Mesenteric fat pad (tissue), 1 donor: ENCODE measurements around the gene IKZF5. TPM values are rescaled to one million over a fixed set of nuclear protein-coding genes. Genes with fewer than 3 reads are reported as not detected.

Source experiments
- DNase-seq: peaks from one replicate; pipeline ENCODE4 v3.0.0-alpha.2; 2020; ENCODE audit warnings: low spot score
- long read RNA-seq: library from polyadenylated mRNA; unstranded; transcript quantifications from one replicate; pipeline ENCODE4 v2.0.0, GENCODE V29; 2020
- total RNA-seq: library from RNA; stranded (reverse); fragmentation: NEBNext Ultra II Directional; extraction: Animal tissue kit (Norgen Biotek cat#: 25700); gene quantifications from one replicate; pipeline ENCODE4 v1.2.1, GENCODE V29; 2021
- donor health status: DM: yes; HTN: yes; CAD: no.

Gene IKZF5, protein sequence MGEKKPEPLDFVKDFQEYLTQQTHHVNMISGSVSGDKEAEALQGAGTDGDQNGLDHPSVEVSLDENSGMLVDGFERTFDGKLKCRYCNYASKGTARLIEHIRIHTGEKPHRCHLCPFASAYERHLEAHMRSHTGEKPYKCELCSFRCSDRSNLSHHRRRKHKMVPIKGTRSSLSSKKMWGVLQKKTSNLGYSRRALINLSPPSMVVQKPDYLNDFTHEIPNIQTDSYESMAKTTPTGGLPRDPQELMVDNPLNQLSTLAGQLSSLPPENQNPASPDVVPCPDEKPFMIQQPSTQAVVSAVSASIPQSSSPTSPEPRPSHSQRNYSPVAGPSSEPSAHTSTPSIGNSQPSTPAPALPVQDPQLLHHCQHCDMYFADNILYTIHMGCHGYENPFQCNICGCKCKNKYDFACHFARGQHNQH
- total RNA-seq = 12.4 TPM
- long read RNA-seq, full-length matches to known transcripts = 4 of 7 reads
- long read RNA-seq, partial matches to known transcripts = 0 of 7 reads
- long read RNA-seq, other reads (novel, unspliced or antisense) = 3 of 7 reads

DNA sequence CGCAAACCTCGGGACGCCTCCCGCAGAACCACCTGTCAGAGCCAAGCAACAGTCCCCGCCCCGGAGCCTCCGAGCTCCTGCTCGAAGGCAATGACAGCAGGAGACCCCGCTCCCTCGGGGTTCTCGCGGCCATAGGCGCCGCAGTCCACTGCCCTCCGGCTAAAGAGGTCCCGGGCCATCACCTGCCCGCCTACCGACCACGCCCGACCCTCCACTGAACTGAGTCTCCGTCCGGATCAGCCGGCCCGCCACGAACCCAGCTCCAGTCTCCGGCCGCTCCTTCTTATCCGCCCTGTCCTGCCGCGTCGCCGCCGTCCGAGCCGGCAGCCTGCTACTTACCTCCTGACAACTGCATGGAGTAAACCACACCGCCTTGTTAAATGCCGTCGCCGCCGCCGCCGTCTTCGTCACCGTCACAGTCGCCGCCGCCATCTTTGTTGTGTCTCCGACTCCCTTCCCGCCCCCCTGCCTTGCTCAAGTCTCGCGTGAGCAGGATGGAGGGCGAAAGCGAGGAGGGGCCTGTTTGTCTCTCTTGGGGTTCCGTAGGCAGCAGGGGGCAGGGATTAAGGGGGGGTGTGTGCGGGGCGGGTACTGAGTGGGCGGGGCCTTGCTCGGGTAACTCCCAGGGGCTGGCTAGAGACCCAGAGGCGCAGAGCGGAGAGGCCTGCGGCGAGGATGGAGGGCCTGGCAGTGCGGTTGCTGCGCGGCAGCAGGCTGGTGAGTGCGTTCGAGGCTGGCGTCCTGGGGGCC is at the start of gene IKZF5, which contains the start of gene ACADSB:
Gene IKZF5 (minus strand): TSS at position 441 of the 750 bp plus-strand sequence. CDS start 10,170 bp downstream, outside the sequence.
Gene ACADSB (plus strand): TSS at position 652 of the 750 bp plus-strand sequence. CDS start 24 bp downstream, at position 676.
- peak; percentile 97 for DNase-seq

DNA sequence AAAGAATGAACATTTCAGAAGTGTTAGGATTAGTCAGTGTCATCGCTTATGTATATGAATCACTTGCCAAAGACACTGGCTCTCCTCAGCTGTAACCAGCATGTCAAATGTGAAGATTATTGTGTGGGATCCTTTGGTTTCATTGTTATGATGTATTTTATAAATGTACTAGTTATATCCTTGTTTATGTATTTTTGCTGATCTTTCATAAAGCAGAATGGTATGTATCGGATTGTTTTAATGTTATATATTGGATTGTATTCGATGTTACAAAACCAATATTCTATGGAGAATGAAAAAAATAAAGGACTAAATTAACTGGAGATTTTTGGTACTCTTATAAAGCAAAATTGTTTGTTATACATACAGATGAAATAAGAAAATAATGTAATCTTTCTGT is 49.4 kb upstream of the IKZF5 start:
- DNase-seq = no peak

DNA sequence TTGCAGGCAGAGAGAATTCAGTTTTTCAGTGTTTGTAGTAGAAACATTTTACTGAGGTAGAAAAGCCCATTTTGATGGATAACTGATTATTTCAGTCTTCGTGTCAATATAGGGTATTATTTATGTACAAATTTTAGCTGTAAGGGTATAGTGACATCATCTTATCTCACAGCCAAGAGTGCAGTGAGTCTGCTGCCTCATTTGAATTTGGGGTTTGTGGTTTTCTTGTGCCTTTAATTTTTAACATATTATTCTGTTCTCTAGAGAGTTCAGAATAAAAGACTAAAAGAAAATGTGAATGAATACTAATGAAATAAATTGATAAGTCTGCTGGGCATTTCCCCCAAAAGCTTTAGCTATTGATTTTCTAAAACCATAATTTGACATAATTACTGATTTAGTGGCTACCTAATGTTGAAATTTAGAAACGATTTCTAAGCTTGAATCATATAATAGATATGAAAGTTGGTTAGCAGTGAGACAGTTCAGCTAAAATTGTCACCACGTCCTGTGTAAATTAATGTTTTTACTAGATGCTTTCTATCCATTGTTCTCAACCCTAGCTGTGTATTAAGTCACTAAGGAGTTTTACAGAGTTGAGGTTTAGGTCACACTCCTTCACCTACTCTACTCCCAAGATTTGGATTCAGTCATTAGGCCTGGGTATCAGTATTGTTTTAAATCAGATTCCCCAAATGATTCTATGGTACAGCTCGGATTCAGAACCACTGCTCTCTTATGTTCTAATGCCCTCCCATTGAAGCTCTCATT is 37.6 kb upstream of the IKZF5 start:
- no peak for DNase-seq

DNA sequence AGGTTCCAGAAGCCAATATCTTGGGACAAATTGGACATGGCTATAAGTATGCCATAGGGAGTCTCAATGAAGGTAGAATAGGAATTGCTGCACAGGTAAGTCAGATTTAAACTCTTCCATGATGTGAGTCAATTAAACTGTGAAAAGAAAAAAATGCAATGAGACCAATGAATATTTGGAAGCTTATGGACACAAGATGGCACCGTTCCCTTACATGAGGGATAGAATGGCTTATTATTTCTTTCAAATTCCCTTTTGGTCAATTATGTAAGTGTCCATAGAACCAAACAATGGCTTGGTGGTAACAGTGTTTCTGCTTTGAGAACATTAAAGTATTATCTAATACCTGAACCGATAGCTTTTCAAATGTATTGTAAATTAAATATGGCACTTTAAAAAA is 35.8 kb upstream of the IKZF5 start:
- DNase-seq = no peak

DNA sequence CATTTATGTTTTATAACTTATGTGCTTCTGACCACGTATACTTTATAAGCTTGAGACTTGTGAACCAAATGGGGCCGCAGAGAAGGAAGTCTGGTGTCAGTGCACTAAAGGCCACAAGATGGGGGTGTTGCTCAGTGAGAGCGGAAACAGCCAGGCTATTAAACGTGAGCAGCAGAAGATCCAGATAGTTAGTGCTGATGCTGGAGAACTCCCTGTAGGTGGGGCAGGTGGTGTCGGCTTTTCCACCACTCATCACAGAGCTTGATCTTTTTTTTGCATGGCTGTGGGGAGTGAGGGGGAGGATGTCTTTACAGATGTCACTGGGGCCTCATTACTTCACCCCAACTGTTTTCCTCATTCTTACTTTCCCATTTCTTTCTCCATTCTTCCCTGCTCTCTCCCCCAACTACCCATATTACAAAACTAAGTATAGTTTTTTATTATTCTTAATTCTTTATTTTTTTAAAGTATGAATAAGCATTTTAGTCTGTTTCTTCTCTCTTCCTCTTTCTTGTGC is 34.9 kb upstream of the IKZF5 start:
- no peak for DNase-seq

DNA sequence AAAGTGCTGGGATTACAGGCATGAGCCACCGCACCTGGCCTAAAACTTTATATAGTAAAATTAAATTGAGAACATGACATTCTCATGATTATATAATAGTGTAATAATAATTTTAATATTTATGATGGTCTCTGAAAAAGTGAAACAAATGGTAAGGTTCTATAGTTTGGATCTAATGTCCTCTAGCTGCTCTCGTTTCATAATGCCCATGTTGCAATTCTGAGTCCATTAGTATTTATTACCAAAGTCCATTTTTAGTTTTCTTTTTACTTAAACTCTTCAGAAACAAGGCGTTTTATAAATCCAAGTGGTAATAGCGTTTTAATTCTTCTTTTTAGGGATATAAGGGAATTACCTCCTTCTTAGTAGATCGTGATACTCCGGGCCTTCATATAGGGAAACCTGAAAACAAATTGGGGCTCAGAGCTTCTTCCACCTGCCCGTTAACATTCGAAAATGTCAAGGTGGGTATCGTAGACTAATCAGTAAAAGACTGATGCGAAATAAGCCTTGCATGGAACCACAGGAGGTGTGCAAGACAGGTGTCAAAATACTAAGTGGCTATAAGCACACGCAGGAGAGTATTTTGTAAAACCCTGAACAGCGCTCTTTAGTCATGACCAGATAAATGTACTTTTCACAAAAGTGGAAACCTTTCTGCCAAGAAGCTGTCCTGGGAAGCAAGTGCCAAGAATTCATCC is 34.3 kb upstream of the IKZF5 start:
- DNase-seq = no peak

DNA sequence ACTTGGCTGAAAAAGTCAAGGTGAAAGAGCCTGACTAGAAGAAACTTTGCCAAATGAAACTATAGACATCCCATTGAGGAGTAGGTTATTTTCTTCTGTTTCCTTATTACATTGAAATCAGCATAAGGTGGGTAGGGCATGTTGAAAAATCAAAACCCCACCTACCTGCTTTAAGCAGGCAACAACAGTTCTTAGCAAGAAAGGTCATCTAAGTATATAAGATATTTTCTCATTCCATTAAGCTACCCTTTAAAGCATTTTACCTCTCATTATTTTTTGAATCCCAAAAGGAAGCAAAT is 31.0 kb upstream of the IKZF5 start:
- no peak for DNase-seq

DNA sequence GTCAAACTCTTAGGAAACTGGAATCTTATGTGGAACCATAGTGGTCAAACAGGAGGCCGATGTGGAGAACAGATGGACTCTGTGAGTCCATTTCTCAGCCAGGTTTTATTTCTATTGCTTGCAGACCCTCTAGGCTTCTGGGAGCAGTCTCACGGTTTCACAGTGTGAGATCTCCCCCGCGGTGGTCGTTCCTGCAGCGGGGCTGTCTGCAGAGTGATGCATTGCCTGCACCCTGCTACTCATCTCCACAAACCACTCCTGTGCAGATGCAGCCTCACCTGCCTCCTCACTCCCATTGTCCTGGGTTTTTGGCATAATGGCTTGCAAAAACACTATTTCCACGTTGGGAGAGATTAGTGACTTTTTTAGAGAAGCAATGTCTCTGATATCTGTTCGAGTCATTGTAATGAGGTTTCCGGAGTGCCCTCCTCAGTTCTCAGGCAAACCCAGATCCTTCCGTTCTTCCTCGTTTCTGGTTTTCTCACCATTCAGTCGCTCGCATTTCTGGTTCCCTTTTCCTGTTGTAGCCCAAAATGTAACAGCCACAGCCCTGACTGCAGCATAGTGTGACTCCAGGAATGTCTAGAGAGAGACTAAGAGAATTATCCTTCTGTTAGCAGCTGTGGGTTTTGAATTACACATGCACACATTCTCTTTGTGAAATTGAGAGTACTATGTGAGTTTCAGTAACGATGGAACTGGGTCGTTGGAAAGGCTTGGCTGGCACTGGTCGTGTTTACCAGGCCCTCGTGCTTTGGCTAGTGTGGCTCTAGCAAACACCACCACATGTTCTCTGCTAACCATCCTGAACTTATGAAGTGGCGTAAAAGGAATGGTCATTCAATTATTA is 30.4 kb upstream of the IKZF5 start:
- no peak for DNase-seq

DNA sequence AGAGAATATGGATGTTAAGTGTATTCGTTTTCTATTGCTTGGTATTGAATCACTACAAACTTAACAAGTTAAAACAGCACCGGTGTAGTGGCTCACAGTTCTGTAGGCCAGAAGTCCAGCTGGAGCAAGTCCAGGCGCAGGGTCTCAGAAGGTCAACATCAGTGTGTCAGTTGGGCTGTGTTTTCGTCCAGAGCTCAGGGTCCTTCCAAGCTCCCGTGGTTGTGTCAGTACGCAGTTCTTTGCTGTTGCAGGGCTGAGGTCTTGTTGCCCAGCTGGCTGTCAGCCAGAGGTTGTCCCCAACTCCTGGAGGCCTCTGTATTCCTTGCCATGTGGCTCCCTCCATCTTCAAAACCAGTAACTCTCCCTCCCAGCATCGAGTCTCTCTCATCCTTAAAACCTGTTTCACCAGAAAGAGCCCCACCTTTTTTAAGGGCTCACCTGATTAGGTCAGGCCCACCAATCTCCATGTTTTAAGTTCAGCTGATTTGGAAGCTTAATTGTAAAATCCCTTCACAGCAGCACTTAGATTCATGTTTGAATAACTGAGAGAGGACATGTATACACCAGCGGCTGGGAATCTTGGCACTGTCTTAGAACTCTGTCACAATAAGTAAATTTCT is 27.0 kb upstream of the IKZF5 start:
- DNase-seq = no peak

DNA sequence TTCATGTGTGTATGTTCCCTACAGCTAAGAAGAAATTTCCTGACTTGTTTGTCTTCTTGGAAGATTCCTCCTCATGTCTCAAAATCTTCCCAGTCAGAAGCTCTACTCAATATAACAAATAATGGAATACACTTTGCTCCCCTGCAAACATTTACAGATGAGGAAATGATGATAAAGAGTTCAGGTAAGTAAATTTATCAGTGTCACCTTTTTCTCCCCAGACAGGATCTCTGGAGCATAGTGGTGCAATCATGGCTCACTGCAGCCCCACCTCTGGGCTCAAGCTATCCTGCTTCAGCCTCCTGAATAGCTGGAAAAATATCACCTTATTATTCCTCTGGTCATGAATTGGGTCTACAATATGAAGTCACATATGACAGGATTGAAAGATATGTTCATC is 25.7 kb upstream of the IKZF5 start:
- no peak for DNase-seq

DNA sequence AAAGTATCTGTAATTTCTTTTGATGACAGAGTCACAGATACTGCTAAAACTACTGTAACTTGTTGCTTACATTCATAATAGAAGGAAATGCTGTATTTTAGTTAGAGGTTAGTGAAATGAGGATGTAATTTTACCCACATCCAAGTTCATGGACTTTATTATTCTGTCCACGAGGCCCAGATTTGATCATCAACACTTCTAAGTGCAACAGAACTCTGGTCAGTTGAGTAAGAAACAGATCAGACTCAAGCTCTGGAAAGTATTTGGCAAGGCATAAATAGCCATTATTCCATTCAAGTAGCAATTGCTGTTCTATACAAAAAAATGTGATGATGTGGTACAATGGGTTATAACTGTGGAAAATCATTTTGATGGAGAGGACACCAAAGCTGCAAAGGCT is 22.5 kb upstream of the IKZF5 start:
- no peak for DNase-seq

DNA sequence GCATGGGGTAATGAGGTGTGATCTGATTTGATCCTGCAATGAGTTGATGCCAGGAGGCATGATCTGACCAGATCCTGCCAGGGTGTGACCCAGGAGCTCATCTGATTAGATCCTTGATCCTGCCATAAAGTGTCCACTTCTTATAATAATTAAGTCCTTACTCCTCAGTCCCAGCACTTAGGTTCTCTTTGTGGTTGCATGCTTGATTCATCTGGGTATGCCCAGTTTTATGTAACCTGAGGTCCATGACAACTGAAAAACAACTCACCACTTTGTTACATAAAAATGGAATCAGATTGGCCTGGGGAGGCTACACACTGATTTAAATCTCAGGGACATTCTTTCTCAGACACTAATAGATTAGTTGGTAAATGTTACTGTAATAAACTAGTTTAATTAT is 19.3 kb upstream of the IKZF5 start:
- no peak for DNase-seq

DNA sequence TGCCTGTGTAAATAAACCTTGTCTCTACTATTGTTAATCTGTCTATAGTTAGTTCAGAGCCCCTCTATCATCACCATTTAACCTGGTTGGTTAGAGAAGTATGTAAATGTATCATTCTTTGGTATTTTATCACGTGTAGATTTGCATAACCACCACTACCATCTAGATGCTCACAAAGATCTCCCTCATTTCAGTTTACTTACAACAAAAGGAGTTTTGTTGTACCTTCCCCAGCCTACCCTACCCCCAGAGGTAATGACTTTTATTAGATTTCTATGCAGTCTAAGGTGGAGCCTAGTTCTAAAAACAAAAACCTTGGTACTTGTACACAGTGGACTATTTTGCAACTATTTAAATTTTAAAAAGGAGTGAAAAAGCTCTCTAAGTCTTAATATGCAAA is 17.7 kb upstream of the IKZF5 start:
- DNase-seq = no peak

DNA sequence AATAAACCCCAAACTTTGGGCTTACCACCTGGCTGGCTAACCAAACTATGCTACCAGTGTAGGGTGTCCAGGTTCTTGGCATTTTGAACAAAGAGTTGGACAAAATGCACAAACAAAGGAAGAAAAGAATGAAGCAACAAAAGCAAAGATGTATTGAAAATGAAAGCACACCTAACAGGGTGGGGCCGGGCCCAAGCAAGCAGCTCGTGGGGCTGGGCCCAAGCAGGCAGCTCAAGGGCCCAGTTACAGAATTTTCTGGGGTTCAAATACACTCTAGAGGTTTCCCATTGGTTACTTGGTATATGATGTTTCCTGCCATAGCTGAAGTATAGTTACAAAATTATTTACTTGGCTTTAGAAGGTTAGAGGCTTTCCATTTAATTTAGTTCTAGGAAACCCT is 15.9 kb upstream of the IKZF5 start:
- DNase-seq = no peak

DNA sequence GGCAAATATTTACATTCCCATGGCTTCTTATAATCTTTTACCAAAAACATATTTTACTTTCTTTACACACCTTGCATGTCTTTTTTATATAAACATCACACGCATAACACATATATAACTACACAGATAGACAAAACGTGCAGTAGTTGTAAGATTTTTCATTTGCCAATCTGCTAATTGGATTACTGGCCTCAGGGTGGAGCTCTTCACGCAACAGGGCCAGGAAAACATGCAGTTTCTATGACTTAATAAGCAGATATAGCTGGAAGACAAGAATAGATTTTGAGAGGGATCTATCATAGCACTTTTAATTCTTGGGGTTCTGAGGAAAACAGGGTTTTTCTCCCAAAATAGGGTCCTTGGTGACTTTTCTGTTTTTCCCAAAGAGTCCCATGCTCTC is 12.9 kb upstream of the IKZF5 start:
- DNase-seq = no peak

DNA sequence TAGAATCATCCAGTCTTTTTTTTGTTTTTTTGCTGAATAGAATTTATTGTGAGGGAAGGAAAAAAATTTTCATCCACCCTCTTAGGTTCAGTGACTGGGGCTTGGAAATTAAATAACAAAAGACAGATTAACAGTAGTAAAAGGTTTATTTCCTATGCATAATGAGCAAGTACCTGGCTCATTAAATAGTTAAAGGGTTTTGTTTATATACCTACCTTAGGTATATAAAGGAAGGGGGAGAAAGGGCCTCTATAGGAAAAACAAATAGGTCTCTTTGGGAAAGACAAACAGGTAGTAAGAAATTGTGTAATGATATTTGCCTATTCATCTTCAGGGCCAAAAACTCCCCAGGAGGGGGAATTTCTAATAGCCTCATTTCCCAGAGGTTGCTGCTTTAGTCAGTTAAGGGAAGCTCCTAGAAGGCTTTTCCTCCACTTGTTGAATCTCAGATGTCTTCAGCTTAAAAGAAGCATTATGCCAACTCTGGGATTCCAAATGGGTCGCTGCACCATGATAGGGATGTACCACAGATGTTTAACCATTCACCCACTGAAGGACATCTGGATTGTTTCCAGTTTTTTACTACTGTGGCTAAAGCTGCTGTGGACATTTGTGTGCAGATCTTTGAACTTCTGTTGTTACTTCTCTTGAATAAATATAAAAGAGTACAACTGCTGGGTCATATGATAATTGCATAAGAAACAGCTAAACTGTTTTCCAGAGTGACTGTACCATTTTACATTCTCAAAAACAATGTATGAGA is 11.5 kb upstream of the IKZF5 start:
- no peak for DNase-seq

DNA sequence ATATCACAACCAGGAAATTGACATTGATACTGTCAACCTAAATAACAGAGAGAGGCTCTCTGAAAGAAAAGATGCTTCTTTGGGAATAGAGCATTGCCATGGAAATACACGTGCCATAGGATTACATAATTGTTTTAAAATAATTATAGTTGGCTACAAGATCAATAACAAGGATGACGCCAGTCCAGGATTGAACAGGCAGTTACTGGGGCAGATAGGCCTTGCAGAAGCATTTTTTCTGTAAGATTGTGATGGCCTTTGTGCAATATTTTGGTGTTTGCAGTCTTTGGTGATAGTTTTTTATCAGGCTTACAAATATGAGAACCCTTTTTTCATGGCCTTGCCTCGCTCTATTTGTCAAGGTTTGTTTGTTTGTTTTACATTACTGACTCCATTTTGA is 10.7 kb upstream of the IKZF5 start:
- DNase-seq = no peak

DNA sequence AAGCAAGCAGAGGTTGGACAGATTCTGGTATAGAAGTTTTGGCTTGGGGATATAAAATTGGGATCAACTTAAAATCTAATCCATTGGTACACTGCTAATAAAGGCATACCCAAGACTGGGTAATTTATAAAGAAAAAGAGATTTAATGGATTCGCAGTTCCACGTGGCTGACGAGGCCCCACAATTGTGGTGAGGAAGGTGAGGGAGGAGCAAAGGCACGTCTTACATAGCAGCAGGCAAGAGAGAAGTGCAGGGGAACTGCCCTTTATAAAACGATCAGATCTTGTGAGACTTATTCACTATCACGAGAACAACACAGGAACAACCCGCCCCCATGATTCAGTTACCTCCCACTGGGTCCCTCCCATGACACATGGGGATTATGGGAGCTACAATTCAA is 9.9 kb upstream of the IKZF5 start:
- DNase-seq = no peak
